ENCODE results near the gene CALHM5.

Gene CALHM5

DNA sequence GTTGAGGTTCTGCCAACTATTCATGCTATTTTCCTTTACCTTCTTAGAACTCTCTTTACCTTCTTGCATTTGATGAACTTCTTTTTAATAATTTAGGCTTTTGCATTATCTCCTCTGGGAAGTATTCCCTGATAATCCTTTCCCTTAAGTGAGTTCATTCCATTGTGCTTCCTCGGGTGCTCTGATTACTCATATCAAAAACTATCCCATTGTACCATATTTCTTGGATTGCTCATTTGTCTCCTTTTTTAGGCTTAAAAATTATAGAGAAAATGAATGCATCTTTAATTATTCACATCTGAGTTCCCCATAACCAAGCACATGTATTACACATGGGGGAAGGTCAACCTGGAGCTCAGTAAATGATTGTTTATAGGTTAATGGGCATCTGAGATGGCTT, 44.6 kb downstream of the CALHM5 start:
- DNase-seq: no peak

DNA sequence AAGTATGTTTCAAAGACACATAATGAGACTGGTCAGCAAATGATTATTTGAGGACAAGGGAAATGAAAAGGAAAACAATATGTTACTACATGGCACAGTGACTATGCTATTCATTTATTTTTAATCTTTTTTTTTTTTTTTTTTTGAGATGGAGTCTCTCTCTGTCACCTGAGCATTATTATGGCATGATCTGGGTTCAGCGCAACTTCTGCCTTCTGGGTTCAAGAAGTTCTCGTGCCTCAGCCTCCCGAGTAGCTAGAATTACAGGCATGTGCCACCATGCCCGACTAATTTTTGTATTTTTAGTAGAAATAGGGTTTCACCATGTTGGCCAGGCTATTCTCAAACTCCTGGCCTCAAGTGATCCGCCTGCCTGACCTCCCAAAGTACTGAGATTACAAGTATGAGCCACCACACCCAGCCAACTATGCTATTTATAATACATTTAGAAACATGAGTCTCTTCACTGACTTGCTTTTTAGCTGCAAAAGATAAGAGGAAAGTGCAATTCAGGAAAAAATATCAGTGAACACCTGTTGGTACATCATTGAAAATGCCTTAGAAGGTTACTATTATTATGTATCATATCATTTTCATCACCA, 45.5 kb downstream of the CALHM5 start:
- no peak for DNase-seq

DNA sequence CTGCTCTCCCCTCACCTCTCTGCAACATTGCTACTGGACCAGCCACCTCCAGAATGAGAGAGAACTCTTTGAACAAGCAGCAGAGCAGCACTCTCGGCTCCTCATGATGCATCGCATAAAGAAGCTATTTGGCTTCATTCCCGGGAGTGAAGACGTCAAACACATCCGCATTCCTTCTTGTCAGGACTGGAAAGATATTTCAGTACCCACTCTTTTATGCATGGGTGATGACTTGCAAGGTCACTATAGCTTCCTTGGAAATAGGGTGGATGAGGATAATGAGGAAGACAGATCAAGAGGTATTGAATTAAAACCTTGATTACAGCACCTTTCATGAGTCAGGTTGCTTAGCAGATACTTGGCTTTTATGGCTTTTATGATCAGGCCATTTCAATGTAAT, 46.5 kb downstream of the CALHM5 start:
- no peak for DNase-seq

DNA sequence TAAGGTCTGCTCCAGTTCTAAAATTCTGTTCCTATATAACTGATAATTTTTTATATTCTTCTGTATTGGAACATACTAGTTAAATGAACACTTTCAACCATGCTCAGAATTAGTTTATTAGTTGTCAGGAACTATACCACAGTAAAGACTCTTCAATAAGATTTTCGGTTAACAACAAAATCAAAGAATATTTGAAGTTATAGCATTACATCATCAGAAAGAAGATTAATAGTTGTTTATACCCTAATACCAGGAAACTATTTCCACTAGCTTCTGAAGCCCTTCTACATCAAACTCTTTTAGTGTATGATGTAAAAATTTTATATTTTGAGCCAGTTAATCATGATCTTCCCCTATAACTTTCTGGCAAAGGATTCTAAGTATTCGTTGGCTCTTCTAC, 48.7 kb downstream of the CALHM5 start:
- no peak for DNase-seq

DNA sequence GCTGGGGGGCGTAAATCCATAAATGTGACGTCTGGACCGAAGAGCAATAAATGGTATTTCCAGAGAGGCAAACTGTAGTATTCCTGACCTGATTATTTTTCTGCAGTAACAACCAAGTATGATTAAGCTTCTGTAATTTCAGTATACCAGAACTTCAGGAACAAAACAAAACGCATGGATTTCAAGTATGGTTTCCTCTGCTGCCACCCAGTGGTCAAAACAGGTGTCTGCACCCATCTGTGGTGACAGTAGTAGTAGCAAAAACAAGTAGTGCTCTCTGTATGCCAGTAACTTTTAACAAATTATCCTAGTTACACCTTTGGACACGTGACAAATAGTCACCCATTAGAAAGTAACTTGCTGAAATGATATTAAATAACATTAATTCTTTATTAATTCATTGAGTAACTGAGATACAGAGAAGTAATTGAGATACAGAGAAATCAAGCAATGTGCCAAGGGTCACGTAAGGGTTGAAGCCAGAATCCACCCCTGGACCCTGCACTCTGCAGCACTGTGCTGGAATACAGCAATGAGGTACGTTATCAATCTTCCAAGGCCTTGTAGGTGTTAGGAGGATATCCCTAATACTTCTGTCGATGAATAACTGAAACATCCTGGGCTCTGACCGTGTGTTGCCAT, 50.1 kb downstream of the CALHM5 start:
- DNase-seq: peak; percentile 82

DNA sequence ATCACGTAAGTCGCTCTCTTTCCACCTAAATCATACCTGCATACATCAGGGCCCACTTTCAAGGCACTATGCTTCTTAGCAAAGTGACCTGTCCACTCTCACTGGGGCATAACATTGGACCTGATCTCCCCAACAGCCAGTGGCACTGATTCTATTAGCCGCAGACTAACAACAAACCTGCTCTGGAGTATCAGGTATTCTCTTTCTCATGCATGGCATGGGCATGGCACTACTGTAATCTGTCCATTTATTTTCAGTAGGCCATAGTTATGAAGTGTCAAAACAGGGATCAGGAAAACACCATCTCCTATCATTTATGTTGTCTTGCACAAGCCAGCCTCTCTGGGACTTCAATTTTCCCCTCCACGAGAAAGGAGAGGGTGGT, 50.6 kb downstream of the CALHM5 start:
- DNase-seq: no peak

DNA sequence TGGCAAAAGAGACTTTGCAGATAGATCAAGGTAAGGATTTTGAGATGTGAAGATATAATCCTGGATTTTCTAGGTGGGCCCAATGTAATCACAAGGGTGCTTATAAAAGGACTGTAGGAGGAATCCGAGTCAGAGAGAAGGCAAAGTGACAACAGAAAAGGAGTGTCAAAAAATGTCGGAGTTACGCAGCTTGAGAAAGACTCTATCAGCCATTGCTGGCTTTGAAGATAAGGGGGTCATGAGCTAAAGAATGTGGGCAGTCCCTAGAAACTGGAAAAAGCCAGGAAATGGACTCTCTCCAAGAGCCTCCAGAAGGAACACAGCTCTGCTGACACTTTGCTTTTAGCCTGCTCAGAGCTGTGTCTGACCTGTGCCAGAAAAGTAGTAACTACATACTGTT, 51.2 kb downstream of the CALHM5 start:
- DNase-seq: no peak

DNA sequence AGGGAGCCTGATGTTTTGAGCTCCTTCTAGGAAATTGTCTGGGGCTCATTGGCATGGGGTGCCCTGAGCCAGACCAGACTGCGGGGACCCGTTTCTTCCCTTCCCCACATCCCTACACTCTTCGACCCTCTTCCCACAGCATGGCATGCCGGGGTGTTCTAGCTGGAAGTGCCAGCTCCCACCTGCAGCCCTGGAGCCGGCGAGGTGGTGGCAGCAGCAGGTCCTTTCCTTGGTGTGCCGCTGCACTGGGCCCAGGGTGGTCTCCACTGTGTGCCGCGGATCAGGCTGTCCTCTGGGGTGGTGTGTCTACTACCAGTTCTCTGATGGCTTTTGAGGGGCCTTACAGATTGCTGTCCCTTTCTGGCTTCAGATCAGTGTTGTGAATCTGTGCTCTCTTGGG, 52.4 kb downstream of the CALHM5 start:
- no peak for DNase-seq

DNA sequence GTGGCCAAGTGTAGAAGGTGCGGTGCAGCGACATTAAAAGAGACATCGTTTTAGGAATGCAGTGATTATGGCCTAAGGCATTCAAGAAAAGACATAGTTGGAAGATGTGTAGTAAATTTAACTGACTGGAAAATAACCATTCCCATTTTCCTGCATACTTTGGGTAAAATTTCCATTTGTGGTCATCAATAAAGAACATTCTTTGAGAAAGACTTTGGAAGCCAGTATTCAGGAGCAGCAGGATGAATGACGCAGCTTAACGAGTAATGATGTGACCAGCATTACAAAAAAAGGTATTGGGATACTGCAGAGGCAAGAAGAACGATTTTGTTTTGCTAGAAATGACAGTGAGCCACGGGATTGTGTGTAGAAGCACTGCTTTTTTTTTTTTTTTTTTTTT, 52.9 kb downstream of the CALHM5 start:
- no peak for DNase-seq

DNA sequence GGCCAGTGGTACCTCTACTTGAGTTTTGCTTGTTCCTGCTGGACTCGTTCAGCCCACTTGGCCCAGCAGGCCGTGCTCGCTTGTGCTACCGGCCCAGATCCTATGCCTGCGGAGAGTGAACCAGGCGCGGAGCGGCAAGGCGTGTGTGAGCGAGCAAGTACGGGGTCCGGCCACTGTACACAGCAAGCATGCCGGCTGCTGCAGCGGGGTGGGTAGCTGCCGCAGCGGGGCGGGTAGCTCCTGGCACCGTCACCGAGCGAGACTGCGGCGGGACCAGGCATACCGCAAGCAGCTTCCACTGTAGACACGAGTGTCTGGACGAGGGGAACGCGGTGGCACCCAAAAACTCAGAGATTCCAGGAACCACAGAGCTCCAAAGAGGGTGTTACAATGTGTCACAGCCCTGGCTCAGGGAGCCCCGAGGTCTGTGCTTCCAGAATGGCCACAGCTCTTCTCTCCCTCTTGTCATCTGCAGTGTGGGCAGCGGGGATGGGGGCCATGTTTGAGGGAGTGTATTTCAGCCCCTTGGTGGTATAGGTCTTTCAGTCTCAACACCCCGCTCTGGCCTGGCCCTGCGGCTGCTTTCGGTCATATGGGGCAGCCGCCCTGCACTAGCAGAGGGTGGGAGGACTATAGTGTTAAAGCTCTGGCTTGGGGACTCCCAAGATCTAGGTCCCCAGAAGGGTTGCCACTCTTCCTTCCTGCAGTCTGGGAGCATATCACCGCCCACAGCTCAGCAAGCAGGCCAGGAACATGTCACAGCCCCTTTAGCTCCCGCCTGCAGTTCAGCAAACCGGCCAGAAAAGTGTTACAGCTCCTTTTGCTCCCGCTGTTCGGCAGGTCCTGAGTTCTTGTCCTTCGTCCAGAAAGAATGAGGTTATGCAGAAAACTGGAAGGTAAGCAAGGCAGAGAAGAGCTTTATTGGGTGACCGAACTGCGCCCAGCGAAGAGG, 53.8 kb downstream of the CALHM5 start:
- no peak for DNase-seq

DNA sequence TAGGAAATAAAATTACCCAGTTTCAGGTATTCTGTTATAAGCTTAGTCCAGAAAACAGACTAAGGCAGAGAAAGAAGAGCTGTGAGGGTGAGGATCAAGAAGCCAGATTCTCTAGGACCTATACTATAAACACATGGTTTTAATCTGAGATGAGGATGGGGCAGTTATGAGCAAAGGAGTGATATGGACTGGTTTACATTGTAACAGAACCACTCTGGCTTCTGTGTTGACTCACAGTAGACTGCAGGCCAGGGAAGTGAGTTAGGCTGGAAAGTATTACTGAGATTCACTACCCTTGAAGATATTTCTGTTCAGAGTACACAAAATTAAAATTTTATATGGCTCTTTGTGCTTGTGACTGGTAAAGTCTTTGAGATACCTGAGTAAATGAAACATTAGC, 56.7 kb downstream of the CALHM5 start:
- no peak for DNase-seq

DNA sequence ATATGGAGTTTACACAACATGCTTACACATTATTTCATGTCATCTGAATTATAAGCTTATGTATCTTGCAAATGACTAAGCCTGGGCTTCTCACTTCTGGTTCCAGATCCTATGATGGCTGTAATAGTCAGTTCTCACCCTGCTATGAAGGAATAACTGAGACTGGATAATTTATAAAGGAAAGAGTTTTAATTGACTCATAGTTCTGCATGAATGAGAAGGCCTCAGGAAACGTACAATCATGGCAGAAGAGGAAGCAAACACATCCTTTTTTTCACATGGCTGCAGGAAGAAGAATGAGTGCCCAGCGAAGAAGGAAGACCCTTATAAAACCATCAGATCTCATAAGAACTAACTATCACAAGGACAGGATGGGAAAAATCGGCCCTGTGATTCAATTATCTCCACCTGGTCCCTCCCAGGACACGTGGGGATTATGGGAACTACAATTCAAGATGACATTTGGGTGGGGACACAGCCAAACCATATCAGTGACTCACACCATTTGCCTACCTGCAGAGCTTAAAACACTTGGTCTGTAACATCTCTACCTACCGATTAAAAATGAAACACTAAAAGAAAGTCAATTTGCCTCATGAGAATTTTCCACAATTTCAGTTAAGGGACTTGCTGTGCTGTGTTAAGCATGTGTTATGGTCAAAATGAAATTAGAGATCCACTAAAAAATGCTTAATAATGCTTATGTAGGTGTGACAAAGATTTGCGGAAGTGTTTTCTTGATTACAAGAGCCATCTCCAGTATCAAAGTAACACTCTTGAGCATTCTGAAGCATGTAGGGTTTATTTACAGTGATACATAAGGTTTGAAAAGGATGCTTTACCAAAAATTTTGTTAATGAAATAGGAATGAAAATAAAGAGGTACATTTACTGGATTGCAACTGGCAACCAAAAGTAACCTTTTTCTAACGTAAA, 57.6 kb downstream of the CALHM5 start:
- no peak for DNase-seq

DNA sequence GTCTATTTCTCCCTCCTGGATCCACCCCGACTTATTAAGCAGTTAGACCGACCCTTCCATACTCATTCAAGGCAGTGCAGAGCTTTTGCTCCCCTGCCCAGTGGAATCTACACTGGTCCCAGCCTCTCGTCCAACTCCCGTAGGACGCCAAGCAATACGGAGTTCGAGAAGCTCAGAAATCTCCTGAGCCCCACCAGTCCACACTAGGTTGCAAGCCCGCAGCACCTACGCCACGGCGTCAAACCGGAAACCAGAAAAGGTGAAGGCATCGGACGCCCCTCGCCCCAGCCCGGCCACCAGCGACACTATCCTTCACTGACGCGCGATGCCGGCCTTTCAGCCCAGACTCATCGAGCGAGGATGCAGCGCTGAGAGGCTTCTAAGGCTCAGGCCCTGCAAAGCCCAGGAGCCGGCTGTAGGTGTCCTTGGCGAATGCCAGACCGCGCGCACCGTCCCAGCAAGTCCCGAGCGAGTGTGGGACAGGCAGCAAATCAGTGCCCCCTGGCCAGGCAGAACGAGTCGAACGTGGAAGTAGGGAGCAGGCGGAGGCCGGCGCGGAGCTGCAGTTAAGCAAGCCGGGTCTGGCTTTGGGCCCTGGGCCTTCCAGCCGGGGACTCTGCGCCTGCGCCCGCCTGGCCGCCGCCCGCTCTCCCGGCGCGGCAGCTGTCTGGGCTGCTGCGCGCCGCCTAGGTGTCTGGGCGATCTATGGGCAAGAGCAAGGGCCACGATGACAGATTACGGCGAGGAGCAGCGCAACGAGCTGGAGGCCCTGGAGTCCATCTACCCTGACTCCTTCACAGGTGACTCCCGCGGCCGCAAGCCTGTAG, 59.6 kb downstream of the CALHM5 start, which contains the start of gene RWDD1:
TSS of gene RWDD1 (plus strand) at position 649 of the 827 bp plus-strand sequence. CDS start at position 728, 79 bp downstream.
- peak; percentile 100 for DNase-seq

DNA sequence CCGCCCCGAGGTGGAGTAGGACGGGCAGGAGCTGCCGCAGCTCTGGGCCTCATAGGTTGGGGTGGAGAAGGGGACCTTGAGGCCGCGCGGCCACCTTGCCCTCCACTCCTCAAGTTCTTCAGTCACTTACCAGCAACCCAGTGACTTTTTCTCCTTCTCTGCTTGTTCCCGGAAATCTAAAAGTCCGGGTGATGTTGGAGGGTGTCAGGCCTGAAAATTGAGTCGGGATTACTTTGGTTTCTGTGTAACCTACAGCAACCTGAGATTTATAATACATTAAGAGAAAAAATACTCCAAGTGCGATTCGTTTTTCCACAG, 60.2 kb downstream of the CALHM5 start:
- no peak for DNase-seq

DNA sequence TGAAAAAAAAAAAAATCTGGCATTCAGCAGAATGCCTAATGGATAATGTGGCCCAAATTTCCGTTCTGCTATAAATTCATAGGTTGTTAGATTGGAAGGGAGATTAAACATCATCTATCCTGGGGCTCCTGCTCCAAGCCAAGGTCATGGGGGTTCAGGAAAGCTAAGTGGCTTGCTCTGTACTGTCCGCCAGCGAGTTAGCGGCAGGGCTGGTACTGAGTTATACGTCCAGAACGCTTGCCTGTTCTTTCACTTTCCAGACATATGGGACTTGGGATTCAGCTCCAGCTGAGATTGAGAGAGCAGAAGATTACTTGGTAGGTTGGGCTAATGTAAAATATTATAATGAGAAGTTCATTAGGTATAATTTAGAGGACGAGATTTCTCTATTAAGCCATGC, 60.7 kb downstream of the CALHM5 start:
- DNase-seq: no peak
